Left cardiac atrium (tissue), 4 donors: Measurements from ENCODE around the gene MRPL57. TPM values are rescaled to one million over a fixed set of nuclear protein-coding genes. Genes with fewer than 3 reads are reported as not detected.
"Not testable (repeated sequence)": the region's sequence is repeated elsewhere in the genome, so short reads cannot be mapped to it uniquely, and the experiment has no call there.

Experiments used
- ATAC-seq, 2 donors: fragments of 200-7000 bp; cut with Tn5 transposase; one replicate each; pipeline ENCODE4 v1.9.1; 2020; ENCODE audit warnings: mild to moderate bottlenecking in 2 of 2, moderate library complexity in 2 of 2
- DNase-seq: peaks from one replicate; pipeline ENCODE4 v3.0.0-alpha.2; 2020
- intact Hi-C, 2 donors: fragments of 100-400 bp; cut with DNase I; formaldehyde crosslinking; loops; one replicate each; pipeline versions ENCODE4 v1.14.1 to v1.15.1; 2022 to 2023
- total RNA-seq, 2 donors: library from RNA; stranded (reverse); fragmentation: NEBNext Ultra II Directional; extraction: Animal tissue kit (Norgen Biotek cat#: 25700); gene quantifications; one replicate each; pipeline ENCODE4 v1.2.1, GENCODE V29; 2021
- donor health status: DM: no; HTN: yes; CAD: no.
- donor health status: DM: no; HTN: yes; CAD: no; lungs with severe emphysema.
- donor health status: DM: yes; HTN: yes; CAD: no.
- donor health status: Dilated cardiomyopathy.

The MRPL57 gene
- total RNA-seq, 2 donors from 2014 or later = 18.8 to 20.1 TPM

DNA sequence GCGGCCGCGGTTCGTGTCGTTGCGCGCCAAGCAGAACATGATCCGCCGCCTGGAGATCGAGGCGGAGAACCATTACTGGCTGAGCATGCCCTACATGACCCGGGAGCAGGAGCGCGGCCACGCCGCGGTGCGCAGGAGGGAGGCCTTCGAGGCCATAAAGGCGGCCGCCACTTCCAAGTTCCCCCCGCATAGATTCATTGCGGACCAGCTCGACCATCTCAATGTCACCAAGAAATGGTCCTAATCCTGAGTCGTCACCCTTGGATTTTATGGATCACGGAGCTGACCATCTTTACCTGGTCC is 475 bp downstream of the MRPL57 start:
- DNase-seq (no peak), ATAC-seq (peak; percentile 58 to 64)
- intact Hi-C loops = loop anchor here in 1 of 2 donors (10.0 kb wide), 1 partner anchor 232 kb away; no protein-coding TSS in a partner anchor

DNA sequence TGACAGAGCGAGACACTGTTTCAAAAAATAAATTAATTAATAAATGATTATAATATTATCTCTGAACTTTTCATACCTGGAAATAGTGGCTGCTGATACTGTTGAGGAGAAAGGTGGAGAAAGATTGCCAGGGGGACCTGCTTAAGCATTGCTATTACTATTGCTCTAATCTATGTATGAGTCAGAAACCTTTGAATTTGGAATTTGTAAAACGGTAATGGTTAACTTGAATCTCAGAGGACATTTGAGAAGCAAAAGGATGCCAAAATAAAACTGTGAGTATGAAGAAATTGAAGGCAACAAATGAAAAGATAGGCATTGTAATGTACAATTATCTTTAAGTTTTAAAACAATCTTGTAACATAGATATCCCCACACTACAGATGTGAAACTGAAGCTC is 5.2 kb downstream of the MRPL57 start:
- ATAC-seq = no peak
- intact Hi-C loops = no loop called here
- DNase-seq = no peak

DNA sequence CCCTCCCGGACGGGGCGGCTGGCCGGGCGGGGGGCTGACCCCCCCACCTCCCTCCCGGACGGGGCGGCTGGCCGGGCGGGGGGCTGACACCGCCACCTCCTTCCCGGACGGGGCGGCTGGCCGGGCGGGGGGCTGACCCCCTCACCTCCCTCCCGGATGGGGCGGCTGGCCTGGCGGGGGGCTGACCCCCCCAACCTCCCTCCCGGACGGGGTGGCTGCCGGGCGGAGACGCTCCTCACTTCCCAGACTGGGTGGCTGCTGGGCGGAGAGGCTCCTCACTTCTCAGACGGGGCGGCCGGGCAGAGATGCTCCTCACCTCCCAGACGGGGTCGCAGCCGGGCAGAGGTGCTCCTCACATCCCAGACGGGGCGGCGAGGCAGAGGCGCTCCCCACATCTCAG is 10.0 kb downstream of the MRPL57 start:
- ATAC-seq, intact Hi-C loops: not testable (repeated sequence)

DNA sequence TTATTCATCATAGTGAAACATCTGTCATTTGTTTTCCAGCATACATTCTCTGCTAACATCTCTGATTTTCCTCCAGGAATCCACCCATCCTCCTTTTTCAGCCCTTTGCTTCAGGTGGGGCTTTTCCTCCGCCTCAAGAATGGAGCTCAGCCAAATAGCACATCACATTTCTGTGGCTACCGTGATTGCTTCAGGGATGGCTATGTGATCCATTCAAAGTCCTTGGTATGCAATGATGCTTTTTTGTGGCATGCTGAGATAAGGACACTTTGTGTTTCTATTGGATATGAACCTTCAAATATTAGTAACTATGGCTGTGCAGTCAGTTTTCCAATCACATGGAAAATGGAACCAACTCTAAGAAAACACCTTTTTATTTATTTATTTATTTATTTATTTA is 18.3 kb downstream of the MRPL57 start:
- DNase-seq, ATAC-seq, intact Hi-C loops: not testable (repeated sequence)

More for the DNA sequence above, 10.0 kb downstream of the MRPL57 start:
- DNase-seq = not testable (repeated sequence)

DNA sequence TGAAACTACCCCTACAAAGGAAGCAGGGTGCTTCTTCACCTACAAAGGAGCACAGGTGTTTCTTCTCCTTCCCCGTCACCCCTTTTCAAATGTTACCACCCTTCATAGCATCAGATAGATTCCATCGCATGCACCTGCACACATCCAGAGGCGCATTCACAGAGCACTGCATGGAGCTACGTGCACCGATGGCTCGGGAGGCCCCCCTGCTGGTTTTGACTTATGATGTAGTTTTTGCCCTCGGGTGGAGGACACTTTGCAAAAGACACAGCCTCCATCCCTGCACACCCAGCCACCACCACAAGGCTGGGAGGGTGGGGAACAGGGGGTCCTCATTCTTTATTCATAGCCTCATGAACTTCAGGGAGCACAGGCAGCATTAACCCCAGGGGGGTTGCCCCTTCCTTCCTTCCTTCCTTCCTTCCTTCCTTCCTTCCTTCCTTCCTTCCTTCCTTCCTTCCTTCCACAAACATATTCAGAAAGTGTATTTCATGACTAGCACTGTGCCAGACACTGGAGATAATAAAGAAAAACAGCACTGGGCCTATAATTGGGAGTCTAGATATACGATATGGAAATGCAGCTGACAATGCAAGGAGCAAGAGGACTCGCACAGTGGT is 21.3 kb downstream of the MRPL57 start:
- ATAC-seq, DNase-seq, intact Hi-C loops: not testable (repeated sequence)

DNA sequence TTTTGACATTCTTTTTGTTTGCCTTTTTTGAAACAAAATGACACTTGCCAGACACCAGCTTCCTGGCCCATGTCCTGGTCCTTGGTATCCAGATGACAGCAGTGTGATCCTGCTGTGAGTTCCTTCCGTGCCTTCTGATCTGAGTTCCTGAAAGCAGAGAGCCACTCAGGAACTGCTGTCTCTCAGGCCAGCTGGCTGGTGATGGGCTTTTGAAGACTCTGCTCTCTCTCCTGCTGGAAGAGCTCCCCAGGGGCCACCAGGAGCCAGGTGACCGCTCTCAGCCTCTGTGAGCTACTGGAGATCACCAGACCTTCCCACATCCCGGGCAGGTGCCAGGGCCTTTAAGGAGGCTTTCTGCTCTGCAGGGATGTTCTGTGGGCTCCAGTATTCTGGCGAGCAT is 21.9 kb downstream of the MRPL57 start:
- intact Hi-C loops, ATAC-seq, DNase-seq: not testable (repeated sequence)

DNA sequence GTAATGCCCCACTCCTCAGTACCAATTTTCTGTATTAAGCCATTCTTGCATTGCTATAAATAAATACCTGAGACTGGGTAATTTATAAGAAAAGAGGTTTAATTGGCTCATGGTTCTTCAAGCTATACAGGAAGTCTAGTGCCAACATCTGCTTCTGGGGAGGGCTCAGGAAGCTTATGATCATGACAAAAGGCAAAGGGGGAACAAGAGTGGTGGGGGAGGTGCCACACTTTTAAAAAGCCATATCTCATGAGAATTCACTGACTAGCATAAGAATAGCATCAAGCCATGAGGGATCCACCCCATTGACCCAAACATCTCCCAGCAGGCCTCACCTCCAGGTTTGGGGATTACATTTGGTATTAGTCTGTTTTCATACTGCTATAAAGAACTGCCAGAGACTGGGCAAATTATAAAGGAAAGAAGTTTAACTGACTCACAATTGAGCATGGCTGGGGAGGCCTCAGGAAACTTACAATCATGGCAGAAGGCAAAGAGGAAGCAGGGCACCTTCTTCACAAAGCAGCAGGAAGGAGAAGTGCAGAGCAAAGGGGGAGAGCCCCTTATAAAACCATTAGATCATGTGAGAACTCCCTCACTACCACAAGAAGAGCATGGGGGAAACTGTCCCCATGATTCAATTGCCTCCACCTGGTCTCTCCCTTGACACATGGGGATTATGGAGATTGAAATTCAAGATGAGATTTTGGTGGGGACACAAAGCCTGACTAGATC is 25.2 kb downstream of the MRPL57 start:
- DNase-seq, intact Hi-C loops, ATAC-seq: not testable (repeated sequence)

DNA sequence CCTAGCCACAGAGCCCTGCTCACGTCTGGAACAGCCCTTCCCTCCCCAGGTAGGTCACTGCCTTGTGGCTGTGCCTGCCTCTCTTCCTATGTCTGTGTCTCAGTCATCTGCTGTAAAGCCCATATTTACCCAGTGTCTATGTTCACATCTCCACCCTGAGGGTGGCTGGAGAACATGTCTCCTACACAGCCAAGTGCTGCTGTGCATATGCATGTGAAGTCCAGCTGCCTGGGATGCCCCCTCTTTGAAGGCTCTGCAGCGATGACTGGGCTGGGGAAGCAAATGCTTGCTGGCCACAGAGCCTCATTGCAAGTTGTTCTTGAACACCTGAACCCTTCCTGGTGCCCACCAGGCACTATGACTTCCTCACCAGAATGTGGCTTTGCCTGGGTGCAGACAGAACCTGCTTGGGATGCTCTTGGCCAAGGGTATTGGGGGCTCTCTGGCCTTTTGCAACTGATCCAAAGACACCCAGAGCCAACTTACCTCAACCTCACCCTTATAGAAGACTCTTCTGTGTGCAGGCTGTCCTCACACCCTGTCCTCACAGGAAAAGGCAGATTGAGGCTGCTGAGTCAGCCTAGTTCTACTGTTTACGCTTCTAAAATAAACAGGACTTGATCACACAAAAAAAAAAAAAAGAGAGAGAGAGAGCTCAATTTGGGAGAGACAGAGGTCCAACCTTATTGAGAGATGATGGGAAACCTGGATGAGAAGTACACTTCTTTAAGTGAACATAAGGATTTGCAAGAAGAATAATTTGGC is 26.5 kb downstream of the MRPL57 start:
- intact Hi-C loops = no loop called here
- ATAC-seq = no peak

DNA sequence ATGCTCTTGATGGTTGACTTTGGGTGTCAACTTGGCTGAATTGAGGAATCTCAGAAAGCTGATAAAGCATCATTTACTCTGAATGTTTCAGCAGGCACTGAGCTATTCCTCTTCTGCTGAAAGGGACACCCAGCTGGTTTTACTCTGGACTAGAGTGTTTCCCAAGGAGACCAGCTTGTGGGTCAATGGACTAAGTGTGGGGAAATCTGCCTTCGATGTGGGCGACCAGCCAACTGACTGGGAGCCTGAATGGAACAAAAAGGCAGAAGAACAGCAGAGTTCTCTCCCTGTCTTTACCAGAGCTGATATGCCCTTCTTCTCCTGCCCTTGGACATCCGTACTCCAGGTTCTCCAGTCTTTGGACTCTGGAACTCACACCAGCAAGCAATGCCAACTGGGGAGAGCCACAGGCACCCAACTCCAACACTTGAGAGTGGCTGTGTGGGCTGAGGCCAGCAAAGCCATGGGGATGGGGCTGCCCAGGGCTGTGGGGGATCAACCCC is 32.2 kb downstream of the MRPL57 start:
- DNase-seq (no peak), ATAC-seq (no peak)
- intact Hi-C loops = no loop called here

More for the DNA sequence above, 26.5 kb downstream of the MRPL57 start:
- no peak for DNase-seq

DNA sequence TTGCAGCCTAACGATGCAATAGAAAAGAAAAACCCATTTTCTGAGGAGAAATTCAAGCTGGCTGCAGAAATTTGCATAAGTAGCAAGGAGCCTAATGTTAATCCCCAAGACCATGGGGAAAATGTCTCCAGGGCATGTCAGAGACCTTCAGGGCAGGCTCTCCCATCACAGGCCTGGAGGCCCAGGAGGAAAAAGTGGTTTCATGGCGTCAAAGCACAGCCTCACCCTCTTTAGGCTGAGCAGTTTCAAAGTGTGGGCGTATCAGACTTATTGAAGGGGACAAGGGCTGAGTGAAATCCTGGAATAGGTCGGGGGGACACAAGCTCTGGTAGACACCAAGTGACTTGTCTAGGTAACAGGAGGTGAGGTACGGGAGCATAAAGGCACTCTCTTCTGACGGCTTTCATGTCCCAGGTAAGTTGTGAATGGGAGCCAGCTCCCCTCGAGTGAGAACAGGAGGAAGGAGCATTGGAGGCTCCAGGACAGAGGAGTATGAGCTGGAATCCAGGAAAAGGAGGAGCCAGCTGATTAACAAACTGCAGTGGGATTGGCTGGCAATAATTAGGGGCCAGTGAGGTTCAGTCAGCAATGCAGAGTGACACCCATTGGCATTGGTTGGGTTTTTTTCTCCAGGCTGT is 35.8 kb downstream of the MRPL57 start:
- intact Hi-C loops = no loop called here
- no peak for DNase-seq
- ATAC-seq = no peak

DNA sequence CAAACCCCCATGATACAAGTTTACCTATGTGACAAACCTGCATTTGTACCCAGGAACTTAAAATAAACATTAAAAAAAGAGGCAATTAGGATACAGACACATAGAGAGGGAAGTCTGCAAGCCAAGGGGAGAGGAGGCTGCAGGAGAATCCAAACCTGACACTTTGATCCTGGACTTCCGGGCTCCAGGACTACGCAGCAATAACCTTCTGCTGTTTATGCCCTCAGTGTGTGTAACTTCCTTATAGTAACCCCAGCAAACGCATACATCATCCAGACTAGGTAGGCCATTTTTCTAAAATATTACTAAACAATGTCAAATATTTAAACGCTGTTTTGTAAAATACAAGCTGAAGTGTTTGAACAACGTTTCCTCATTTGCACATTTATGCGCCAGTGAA is 39.0 kb downstream of the MRPL57 start:
- ATAC-seq, intact Hi-C loops, DNase-seq: not testable (repeated sequence)

DNA sequence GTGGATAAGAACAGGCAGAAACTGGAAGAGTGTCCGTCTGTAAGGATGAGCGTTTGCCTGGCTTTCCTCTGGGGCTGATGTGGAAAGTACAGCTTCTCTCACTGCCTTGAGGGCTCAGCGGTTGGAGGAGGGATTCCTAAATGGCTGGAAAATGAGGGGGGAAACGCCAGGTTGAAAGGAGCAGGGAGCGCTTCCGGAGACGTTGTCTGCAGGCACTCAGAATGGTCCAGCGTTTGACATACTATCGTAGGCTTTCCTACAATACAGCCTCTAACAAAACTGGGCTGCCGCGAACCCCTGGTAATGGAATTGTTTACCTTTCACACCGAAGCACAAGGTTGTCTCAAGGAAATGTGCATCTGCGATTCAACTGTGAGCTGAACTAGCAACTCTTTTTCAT is 39.9 kb downstream of the MRPL57 start:
- ATAC-seq = peak in 1 of 2 donors; percentile 31
- DNase-seq = no peak
- intact Hi-C loops = no loop called here

DNA sequence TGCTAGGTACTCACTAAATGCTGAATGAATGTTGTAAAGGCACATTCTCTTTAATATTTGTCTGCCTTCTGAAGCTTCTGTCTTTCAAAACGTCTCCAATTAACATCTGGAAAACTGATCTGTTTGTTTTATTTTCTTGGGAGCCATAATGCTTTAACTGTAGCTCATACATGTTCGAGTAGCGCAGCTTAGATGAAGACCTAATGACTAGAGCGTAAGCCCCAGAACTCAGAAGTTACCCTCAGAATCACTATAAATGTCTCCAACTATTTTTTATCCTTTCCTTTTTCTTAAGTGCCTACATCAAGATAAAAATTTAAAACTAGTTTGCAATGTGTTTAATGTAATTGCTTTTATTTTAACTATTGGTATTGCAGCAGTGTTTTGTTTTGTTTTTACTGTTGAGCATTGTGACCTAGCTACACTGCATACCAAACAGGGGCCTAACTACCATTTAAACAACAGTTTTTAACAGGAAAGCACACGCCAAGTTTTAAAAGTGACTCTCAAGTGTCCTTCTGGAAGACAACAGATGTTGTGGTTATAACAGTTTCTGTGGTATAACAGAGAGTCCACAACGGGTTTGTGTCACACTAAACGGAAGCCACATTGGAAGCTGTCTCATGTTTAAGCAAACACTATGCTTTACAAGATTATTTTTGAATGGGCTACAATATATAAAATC is 42.0 kb downstream of the MRPL57 start:
- ATAC-seq (no peak), DNase-seq (no peak)
- intact Hi-C loops = no loop called here

DNA sequence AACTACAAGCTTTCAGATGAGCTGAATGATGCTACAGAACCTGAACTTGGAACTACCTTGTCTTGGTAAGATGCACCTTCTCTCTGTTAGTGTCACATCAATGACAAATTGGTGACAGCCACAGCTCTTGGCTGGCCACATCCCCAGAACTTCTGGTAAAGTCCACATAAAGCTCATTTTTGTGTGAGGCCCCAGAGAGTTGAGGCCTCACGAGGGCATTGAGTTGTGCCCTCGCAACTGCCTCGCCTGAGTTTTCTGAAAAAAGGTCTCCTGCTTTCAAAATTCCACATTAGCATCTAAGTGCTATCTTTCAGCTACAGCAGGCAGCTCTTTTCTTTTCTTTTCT is 42.6 kb downstream of the MRPL57 start:
- intact Hi-C loops = no loop called here
- ATAC-seq = no peak
- DNase-seq = no peak

DNA sequence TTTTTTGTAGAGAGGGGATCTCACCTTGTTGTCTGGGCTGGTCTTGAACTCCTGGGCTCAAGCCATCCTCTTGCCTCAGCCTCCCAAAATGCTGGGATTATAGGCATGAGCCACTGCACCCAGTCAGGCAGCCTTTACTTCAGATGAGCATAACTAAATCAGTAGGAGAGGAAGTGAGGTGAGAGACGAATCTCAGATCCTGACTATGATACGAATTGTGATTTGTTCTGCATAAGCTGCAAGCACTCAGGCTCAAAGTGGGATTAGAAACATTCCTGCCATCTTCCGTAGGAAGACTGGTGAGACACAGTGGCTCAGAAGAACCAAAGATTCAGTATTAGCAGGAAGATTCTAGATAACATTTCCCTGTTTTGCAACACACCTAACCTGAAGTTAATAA is 43.3 kb downstream of the MRPL57 start:
- ATAC-seq, DNase-seq, intact Hi-C loops: not testable (repeated sequence)

DNA sequence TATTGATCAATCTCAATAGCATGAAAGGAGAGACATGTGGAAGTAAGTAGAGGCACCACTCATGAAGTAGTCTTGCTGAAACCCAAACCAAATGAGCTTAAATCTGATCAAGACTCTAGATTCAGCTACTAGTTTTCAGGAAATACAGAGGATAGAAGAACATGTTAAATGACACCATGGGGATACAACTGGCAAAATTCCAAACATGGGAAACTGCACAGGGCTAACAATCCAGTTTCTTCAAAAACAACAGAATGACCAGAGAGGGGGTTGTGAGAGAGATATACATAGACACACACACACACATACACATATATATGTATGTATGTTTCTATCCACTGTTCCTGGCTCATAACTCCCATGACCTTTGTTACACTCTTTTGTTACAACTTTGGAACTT is 44.8 kb downstream of the MRPL57 start:
- DNase-seq (no peak), ATAC-seq (no peak)
- intact Hi-C loops = no loop called here

DNA sequence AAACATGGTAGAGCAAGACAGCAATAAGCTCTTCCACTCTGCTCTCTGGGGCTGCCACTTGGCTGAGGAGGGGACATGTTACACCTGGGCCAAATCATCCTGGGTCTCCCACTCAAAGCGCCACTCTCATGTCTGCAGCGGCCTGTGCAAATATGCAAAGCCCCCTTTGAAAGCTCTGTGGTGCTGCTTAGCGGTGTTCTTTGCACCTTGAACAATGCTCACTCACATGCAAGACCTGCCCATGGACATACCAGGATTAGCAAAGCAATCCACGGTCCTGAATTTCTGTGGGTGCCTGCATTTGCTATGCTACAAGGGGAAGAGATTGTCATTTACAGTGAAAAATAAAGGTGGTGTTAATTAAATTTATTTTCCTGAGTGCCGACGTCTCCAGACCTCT is 48.6 kb downstream of the MRPL57 start:
- no peak for ATAC-seq
- no peak for DNase-seq
- intact Hi-C loops = no loop called here

DNA sequence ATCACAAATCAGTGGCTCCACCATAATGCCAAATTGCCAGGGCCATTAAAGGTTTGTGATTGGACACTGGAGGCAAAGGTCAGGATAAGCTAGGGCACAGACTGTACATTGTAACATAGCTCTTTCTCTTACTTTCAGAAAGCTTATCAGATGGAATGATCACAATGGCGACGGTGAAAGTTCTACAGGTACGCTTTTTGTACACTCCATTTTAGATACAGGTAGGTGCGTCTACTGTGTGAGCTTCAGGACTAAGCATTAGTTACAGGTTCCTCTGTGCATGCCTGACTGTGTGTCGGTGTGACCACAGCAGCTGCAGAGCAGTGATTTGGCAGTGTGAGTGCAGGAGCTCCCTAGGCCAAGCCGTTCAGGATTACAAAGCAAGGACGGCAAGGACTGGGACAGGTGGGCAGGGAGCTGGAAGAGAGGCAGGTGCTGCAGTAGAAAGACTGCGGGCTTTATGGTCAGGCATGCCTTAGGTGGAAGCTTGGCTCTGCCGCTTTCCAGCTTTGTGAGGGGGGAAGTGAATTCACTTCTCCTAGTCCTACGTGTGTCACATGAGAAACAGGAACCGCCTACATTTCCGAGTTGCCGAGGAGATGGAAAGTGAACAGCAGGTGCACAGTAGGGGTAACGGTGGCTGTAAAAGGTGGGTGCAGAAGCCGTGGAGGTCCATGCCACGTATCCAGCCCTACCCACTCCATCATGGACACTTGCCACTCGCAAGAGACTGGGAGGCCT is 49.6 kb downstream of the MRPL57 start:
- intact Hi-C loops = no loop called here
- ATAC-seq (no peak), DNase-seq (no peak)
